RCC 7860 (cell line): ENCODE measurements around the gene NADSYN1.

Source experiments
- DNase-seq: peaks from one replicate; pipeline ENCODE4 v3.0.0-alpha.2; 2015; ENCODE audit warnings: low spot score
- FAIRE-seq: peaks from 2 replicates; lab custom pipeline; 2012; peaks lifted over from hg19 to GRCh38; lab: Jason Lieb, UNC

The NADSYN1 gene

DNA sequence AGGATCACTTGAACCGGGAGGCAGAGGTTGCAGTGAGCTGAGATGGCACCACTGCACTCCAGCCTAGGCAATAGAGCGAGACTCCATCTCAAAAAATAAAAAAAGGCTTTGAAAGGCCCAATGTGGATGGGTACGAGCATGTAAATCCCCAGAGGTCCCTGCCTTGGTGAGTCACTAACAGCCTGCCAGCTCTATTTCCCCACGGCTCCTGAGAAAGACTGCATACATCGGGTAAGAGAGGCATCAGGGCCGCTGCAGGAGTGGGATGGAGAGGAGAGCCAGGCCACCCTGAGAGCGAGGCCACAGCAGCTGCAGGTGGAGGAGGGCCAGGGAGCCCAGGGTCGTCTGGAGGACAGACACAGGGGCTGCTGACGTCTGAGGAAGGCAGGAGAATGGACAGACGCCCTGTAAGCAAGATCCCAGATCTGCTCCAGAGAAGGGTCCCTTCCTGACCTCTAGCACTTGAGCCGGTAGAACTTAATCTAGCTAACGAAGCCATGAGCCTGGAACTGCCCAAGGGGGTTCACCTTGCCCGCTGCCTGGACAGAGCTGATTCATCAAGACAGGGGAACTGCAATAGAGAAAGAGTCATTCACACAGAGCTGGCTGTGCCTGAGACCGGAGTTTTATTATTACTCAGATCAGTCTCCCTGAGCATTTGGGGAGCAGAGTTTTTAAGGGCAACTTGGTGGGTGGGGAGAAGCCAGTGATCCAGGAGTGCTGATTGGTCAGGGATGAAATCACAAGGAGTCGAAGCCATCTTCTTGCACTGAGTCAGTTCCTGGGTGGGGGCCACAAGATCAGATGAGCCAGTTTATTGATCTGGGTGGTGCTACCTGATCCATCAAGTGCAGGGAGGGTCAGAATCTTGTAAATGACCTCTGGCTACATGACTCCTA lies 90.1 kb downstream of the NADSYN1 start:
- DNase-seq, result no peak
- no peak for FAIRE-seq

DNA sequence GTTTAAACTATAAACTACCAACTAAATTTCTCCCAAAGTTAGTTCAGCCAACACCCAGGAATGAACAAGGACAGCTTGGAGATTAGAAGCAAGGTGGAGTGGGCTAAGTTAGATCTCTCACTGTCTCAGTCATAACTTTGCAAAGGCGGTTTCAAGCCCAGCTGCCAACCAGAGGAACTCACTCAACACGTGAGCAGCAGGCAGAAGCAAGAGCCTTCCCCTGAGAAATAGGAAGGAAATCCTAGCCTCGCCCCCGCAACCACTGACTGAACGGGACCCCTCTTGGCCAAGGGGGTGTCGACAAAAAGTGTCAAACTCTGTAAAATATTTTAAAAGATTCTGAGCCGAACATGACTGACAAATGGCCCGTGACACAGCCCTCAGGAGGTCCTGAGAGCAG lies 90.9 kb downstream of the NADSYN1 start:
- DNase-seq (no peak), FAIRE-seq (no peak)

DNA sequence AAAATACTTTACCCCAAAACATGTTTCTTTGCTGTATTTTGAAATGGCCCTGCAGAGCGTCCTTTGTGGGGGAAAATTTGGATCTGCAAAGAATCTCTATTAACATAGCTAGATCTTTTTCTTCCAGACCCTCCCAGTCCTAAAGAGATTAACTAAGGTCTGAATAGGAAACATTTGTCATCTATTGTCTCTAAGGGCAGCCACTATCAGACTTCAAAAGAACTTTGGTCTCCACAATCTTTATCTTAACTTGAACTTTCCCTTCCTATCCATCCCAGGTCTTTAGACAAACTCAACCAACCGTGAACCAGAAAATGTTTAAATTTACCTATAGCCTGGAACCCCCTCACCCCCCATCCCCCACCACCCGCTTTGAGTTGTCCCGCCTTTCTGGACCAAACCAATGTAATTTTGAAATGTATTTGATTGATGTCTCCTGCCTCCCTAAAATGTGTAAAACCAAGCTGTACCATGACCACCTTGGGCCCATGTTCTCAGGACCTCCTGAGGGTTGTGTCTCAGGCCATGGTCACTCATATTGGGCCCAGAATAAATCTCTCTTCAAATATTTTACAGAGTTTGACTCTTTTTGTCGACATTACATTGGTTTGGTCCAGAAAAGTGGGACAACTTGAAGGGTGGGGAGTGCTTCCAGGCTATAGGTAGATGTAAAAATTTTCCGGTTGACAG lies 91.7 kb downstream of the NADSYN1 start:
- no peak for DNase-seq
- no peak for FAIRE-seq

DNA sequence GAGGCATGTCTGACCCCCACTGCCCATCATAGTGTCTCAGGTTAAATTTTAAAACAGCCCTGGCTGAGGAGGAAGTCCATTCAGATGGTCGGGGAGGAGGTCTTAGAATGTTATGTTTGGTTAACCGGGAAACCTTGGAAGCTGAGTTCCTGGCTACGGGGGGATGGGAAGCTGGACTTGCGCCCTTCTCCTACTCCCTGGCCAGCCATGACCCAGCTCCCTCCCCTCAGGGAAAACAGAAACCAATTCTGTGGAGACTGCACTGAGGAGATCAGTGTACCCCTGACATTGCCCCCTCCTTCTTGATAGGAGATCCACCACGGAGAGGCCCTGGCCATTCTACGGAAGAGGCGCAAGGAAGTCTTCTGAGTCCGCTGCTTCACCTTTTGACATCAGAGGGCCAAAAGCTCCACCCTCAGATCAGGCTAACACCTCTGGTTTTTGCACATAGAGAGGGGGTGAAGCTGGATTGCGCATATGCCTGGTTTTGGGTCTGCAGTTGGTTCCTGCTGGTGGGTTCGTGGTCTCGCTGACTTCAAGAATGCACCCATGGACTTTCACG lies 92.5 kb downstream of the NADSYN1 start:
- DNase-seq (no peak), FAIRE-seq (no peak)

DNA sequence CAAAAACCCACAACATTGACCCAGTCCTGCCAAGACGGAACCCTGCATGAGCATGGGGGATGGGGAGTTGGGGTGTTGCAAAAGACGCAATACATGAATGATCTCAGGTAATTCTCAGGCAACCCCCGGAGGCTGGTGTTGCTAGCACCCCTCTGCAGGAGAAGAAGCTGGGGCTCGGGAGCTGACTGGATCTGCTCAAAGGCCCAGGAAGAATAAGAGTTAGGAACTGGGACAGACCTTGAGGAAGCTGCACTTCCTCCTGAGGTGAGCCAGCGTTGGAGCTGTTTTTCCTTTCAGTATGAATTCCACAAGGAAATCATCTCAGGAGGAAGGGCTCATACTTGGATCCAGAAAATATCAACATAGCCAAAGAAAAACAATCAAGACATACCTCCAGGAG lies 95.1 kb downstream of the NADSYN1 start, which contains the start of gene KRTAP5-9:
TSS of gene KRTAP5-9 (plus strand) at position 301 of the 400 bp plus-strand sequence. CDS start 238 bp downstream, outside the sequence.
- FAIRE-seq (no peak), DNase-seq (no peak)

DNA sequence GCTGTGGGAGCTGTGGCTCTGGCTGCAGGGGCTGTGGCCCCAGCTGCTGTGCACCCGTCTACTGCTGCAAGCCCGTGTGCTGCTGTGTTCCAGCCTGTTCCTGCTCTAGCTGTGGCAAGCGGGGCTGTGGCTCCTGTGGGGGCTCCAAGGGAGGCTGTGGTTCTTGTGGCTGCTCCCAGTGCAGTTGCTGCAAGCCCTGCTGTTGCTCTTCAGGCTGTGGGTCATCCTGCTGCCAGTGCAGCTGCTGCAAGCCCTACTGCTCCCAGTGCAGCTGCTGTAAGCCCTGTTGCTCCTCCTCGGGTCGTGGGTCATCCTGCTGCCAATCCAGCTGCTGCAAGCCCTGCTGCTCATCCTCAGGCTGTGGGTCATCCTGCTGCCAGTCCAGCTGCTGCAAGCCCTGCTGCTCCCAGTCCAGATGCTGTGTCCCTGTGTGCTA lies 95.7 kb downstream of the NADSYN1 start:
- DNase-seq (no peak), FAIRE-seq (no peak)
